ENCODE data around the gene HES1.
"Not testable (repeated sequence)": the region's sequence is repeated elsewhere in the genome, so short reads cannot be mapped to it uniquely, and the experiment has no call there.

HES1 gene

DNA sequence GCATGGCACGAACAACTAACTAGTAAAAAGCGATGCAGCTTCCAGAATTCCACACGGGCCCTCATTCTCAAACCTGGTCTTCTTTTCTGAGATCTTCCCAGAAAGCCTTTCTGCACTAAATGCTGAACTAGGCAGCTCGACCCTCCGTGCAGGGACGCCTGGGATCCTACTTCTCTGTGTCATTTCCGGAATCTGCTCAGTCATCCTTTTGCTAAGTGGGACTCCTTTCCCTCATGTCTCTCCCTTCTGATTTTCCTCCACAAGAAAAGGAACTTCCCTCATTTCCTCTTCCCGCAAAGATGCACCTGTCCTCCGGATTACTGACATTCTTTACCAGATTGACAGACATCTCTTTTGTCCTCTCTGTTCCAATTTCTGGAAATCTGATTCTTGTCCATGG lies 9.2 kb upstream of the HES1 start:
- DNase-seq (ENCODE audit: low spot score in 2 of 2), result no peak
- in situ Hi-C loops (cut with MboI; ENCODE audit: low sequenced_read_pairs), result no loop called here
- H3K36me3 ChIP-seq (replicated peaks), result no peaks in the 10 kb centered on the region
- H3K4me3 ChIP-seq, result no peak overlapping the region
- no peaks in the 10 kb centered on the region for H3K27me3 ChIP-seq (ENCODE audit: low read depth)
- peaks cover under 1% of the 10 kb centered on the region for H3K4me1 ChIP-seq
- no peaks in the 10 kb centered on the region for H3K9me3 ChIP-seq

DNA sequence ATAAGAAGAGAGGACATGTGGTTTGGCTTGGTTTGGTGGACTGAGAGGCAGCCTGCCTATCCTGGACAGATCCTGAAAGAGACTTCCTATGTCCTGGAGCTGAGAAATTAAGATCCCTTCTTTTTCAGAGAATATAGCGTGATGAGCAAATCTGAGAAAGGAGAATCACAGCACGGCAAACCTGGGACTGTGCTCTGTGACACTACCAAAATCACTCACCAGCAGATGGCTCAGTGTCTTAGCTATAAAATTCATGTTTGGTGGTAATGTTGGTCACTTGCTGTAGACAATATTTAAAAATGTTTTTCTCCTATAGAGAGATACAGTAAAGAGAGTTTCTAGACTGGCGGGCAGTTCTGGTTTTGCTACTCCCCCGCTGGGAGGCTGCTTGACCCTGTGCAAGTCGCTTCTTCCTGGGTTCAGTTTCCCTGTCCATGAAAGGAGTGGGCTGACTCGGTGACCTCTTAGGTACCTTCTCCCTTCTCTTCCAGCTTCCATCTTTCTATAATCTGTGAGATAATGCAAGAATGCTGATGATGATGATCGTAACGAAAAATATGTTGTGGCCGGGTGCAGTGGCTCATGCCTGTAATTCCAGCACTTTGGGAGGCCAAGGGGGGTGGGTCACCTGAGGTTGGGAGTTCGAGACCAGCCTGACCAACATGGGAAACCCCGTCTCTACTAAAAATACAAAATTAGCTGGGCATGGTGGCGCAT lies 7.6 kb upstream of the HES1 start:
- in situ Hi-C loops (cut with MboI; ENCODE audit: low sequenced_read_pairs), result no loop called here
- H3K4me3 ChIP-seq, result no peak overlapping the region
- no peaks in the 10 kb centered on the region for H3K36me3 ChIP-seq (replicated peaks)
- no peaks in the 10 kb centered on the region for H3K27me3 ChIP-seq (ENCODE audit: low read depth)
- H3K9me3 ChIP-seq, result no peaks in the 10 kb centered on the region
- H3K4me1 ChIP-seq, result peaks cover 16% of the 10 kb centered on the region
- DNase-seq (ENCODE audit: low spot score in 2 of 2), result no peak

DNA sequence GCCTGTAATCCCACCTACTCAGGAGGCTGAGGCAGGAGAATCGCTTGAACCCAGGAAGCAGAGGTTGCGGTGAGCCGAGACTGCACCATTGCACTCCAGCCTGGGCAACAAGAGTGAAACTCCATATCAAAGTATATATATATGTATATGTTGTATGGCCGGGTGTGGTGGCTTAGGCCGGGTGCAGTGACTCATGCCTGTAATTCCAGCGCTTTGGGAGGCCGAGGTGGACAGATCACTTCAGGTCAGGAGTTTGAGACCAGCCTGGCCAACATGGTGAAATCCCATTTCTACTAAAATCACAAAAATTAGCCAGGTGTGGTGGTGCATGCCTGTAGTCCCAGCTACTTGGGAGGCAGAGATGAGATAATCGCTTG lies 7.0 kb upstream of the HES1 start:
- peaks cover 20% of the 10 kb centered on the region for H3K4me1 ChIP-seq
- in situ Hi-C loops (cut with MboI; ENCODE audit: low sequenced_read_pairs); H3K4me3 ChIP-seq; DNase-seq (ENCODE audit: low spot score in 2 of 2); H3K27me3 ChIP-seq (ENCODE audit: low read depth); H3K36me3 ChIP-seq (replicated peaks); H3K9me3 ChIP-seq: not testable (repeated sequence)

DNA sequence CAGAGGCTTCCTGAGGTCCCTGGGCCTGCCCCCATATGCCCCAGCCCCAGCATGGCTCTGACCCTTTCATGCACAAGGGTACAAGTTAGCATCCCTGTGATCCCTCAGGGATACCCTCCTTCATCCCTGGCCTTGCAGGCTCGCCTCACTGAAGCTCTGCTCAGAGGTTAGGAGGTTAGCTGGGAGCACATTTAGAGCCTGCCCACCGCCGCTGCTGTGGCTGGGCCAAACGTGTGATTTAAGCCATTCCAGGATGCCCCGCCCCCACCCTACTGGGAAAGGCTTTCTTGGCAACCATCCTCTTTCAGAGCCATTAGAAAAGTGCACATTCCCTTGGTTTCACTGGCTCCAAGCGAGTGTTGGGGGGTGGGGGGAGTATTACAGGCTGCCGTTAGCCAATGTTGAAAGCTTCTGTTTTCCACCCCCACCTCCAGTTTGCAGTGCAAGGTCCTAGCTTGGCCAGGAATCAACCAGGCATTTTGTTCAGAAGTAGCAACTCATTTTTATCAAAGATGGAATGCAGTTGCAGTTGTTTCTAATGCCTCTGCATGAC lies 6.3 kb upstream of the HES1 start:
- Histone ChIP-seq H3K27me3 (ENCODE audit: low read depth) (no peaks in the 10 kb centered on the region), H3K36me3 (replicated peaks) (no peaks in the 10 kb centered on the region), H3K9me3 (no peaks in the 10 kb centered on the region), H3K4me1 (peaks cover 20% of the 10 kb centered on the region), H3K4me3 (no peak overlapping the region)
- in situ Hi-C loops (cut with MboI; ENCODE audit: low sequenced_read_pairs), result loop anchor here (10.0 kb wide), 1 partner anchor 185 kb away; no protein-coding TSS in a partner anchor
- peak in 1 of 2 experiments; percentile 53 for DNase-seq (ENCODE audit: low spot score in 2 of 2)

GRCh38 chr3:194130188-194130587 lies 5.8 kb upstream of the HES1 start:
- Histone ChIP-seq H3K27me3 (ENCODE audit: low read depth) (no peaks in the 10 kb centered on the region), H3K9me3 (no peaks in the 10 kb centered on the region), H3K4me3 (no peak overlapping the region), H3K36me3 (replicated peaks) (no peaks in the 10 kb centered on the region), H3K4me1 (peaks cover 22% of the 10 kb centered on the region)
- in situ Hi-C loops (cut with MboI; ENCODE audit: low sequenced_read_pairs), result loop anchor here (10.0 kb wide), 1 partner anchor 185 kb away; no protein-coding TSS in a partner anchor
- DNase-seq (ENCODE audit: low spot score in 2 of 2), result no peak

DNA sequence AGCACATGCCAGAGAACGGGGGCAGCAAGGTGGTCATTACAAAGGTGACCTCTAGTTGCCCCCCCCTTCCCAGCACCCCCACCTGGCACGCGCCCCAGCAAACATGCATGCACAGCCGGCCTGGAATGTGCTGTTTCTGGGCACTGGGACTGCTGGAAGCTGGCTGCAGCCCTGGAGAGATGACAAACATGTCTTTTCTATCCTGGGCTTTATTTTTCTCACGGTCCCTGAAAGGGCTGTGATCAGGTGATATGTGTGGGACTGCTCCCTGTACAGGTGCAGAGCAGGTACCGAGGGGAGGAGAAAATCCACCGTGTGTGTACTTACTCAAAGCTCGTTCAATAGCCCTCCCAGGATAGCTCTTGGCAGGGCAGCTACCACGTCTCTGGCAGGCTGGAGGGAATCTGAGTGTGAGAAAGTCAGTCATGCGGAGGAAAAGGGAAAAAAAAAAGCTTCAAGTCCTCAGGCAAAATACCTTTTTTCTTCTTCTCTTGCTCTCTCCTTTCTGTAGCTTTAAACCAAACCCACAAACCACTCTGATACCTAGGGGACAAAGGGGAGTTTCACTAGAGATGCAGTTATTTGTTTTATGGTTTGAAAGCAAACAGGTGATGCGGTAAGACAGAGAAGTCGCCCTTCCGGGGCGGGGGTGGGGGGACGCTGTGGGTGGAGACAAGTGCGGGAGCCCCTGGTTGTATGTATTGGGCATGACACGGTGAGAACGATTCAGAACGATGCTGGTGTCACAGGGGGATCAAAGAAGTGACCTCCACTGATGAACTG lies 5.0 kb upstream of the HES1 start:
- H3K4me1 ChIP-seq, result peaks cover 27% of the 10 kb centered on the region
- no peaks in the 10 kb centered on the region for H3K9me3 ChIP-seq
- H3K27me3 ChIP-seq (ENCODE audit: low read depth), result no peaks in the 10 kb centered on the region
- no peak overlapping the region for H3K4me3 ChIP-seq
- no peaks in the 10 kb centered on the region for H3K36me3 ChIP-seq (replicated peaks)
- in situ Hi-C loops (cut with MboI; ENCODE audit: low sequenced_read_pairs), result loop anchor here (10.0 kb wide), 1 partner anchor 184 kb away; no protein-coding TSS in a partner anchor
- DNase-seq (ENCODE audit: low spot score in 2 of 2), result no peak

- H3K4me3 ChIP-seq, result no peak overlapping the region
- DNase-seq (ENCODE audit: low spot score in 2 of 2), result peak in 1 of 2 experiments; percentile 35
- no peaks in the 10 kb centered on the region for H3K27me3 ChIP-seq (ENCODE audit: low read depth)
- H3K4me1 ChIP-seq, result peaks cover 32% of the 10 kb centered on the region
- H3K36me3 ChIP-seq (replicated peaks), result no peaks in the 10 kb centered on the region
- H3K9me3 ChIP-seq, result no peaks in the 10 kb centered on the region
- in situ Hi-C loops (cut with MboI; ENCODE audit: low sequenced_read_pairs), result loop anchor here (10.0 kb wide), 1 partner anchor 182 kb away; no protein-coding TSS in a partner anchor
These were observed 3.3 kb upstream of the HES1 start for GRCh38 chr3:194132465-194133286.

DNA sequence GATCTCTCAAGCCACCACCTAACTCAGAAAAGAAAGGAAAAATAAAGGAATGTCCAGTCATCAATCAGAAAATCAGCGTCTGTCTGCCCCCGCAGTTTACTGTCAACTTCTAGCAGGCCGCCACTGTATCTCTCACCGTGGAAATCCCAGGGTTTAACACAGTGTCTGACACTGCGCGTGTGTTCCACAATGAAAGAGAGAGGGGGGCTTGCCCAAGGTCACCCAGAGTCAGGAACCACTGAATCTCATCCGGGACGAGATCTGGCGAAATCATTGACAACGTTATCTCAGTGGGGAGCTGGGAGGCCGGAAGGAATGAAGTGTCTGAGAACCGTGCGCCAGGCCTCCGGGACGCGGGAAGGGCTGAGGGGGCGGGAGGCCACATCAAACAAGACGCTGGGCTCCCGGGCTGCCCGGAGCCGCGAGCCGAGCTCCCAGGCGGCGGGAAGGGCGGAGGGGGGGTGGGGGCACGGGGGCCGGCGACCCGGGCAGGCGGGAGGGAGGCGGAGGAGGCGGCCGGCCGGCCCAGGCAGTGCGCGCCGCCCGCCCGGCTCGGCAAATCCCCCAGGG lies 2.2 kb upstream of the HES1 start:
- Histone ChIP-seq H3K4me1 (peaks cover 41% of the 10 kb centered on the region), H3K36me3 (replicated peaks) (no peaks in the 10 kb centered on the region), H3K27me3 (ENCODE audit: low read depth) (no peaks in the 10 kb centered on the region), H3K9me3 (no peaks in the 10 kb centered on the region), H3K4me3 (peak overlapping the region; percentile 23)
- in situ Hi-C loops (cut with MboI; ENCODE audit: low sequenced_read_pairs), result loop anchor here (10.0 kb wide), 1 partner anchor 181 kb away; no protein-coding TSS in a partner anchor
- DNase-seq (ENCODE audit: low spot score in 2 of 2), result peak; percentile 40 to 63

GRCh38 chr3:194134231-194134756 lies 1.7 kb upstream of the HES1 start:
- DNase-seq (ENCODE audit: low spot score in 2 of 2), result peak in 1 of 2 experiments; percentile 33
- Histone ChIP-seq H3K4me3 (peak overlapping the region; percentile 48), H3K27me3 (ENCODE audit: low read depth) (no peaks in the 10 kb centered on the region), H3K4me1 (peaks cover 46% of the 10 kb centered on the region), H3K9me3 (no peaks in the 10 kb centered on the region), H3K36me3 (replicated peaks) (no peaks in the 10 kb centered on the region)
- in situ Hi-C loops (cut with MboI; ENCODE audit: low sequenced_read_pairs), result loop anchor here (10.0 kb wide), 1 partner anchor 181 kb away; no protein-coding TSS in a partner anchor

GRCh38 chr3:194134757-194135515 lies 1.0 kb upstream of the HES1 start:
- Histone ChIP-seq H3K4me1 (peaks cover 51% of the 10 kb centered on the region), H3K27me3 (ENCODE audit: low read depth) (no peaks in the 10 kb centered on the region)
- in situ Hi-C loops (cut with MboI; ENCODE audit: low sequenced_read_pairs), result loop anchor here (5.0 to 10.0 kb wide), 2 partner anchors 180 to 348 kb away; no protein-coding TSS in a partner anchor

DNA sequence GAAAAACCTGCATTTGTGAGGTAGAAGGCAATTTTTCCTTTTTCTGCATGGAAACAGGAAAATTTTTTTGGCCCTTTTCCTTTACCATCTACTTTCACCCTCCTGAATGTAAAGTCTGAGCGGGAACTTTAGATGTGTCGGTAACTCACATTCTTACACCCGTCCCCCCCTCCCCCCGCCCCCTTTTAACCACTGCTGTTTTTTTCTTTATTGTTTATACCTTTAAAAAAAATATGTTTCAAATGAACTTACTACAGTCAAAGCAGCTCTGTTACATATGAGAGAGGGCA lies 487 bp upstream of the HES1 start:
- Histone ChIP-seq H3K4me1 (peaks cover 57% of the 10 kb centered on the region), H3K4me3 (peak overlapping the region; percentile 48), H3K9me3 (no peaks in the 10 kb centered on the region), H3K27me3 (ENCODE audit: low read depth) (no peaks in the 10 kb centered on the region), H3K36me3 (replicated peaks) (no peaks in the 10 kb centered on the region)
- DNase-seq (ENCODE audit: low spot score in 2 of 2), result no peak
- in situ Hi-C loops (cut with MboI; ENCODE audit: low sequenced_read_pairs), result loop anchor here (5.0 to 10.0 kb wide), 2 partner anchors 179 to 348 kb away; no protein-coding TSS in a partner anchor

More at GRCh38 chr3:194134757-194135515, 1.0 kb upstream of the HES1 start:
- peak; percentile 90 to 96 for DNase-seq (ENCODE audit: low spot score in 2 of 2)
- H3K4me3 ChIP-seq, result peak overlapping the region; percentile 48
- H3K36me3 ChIP-seq (replicated peaks), result no peaks in the 10 kb centered on the region
- no peaks in the 10 kb centered on the region for H3K9me3 ChIP-seq

- no peaks in the 10 kb centered on the region for H3K27me3 ChIP-seq (ENCODE audit: low read depth)
- DNase-seq (ENCODE audit: low spot score in 2 of 2), result peak in 1 of 2 experiments; percentile 59
These were observed 615 bp downstream of the HES1 start for GRCh38 chr3:194136519-194137007.

More at GRCh38 chr3:194136519-194137007, 615 bp downstream of the HES1 start:
- in situ Hi-C loops (cut with MboI; ENCODE audit: low sequenced_read_pairs), result loop anchor here (5.0 to 10.0 kb wide), 2 partner anchors 178 to 349 kb away; no protein-coding TSS in a partner anchor
- H3K4me1 ChIP-seq, result peaks cover 61% of the 10 kb centered on the region
- H3K4me3 ChIP-seq, result peak overlapping the region; percentile 50
- no peaks in the 10 kb centered on the region for H3K9me3 ChIP-seq
- H3K36me3 ChIP-seq (replicated peaks), result no peaks in the 10 kb centered on the region
